Left lung (tissue), 10 donors: ENCODE results near the gene TMED10. TPM values are rescaled to one million over a fixed set of nuclear protein-coding genes. Genes with fewer than 3 reads are reported as not detected.

Experiments
- ATAC-seq: fragments of 200-7000 bp; cut with Tn5 transposase; one replicate; pipeline ENCODE4 v1.9.1; 2020; ENCODE audit warnings: moderate library complexity
- DNase-seq, 4 donors: peaks; one replicate each; pipeline ENCODE4 v3.0.0-alpha.2; 2013 to 2020
- H3K27ac ChIP-seq, 2 donors: fragments of 200-600 bp; sonication (generic) in 1 of 2; one replicate each; pipeline versions ENCODE4 v1.5.0 to v1.8.0; 2020 to 2021
- H3K27me3 ChIP-seq, 2 donors: fragments of 200-600 bp; sonication (generic) in 1 of 2; one replicate each; pipeline versions ENCODE4 v1.5.0 to v1.8.0; 2020 to 2021
- H3K36me3 ChIP-seq, 2 donors: fragments of 200-600 bp; sonication (generic) in 1 of 2; one replicate each; pipeline versions ENCODE4 v1.5.0 to v1.8.0; 2020 to 2021
- H3K4me1 ChIP-seq, 2 donors: fragments of 200-600 bp; one replicate each; pipeline ENCODE4 v1.8.0; 2021
- H3K4me3 ChIP-seq, 2 donors: fragments of 200-600 bp; sonication (generic) in 1 of 2; one replicate each; pipeline versions ENCODE4 v1.5.0 to v1.8.0; 2020 to 2021; ENCODE audit warnings: mild to moderate bottlenecking in 1 of 2
- H3K9me3 ChIP-seq, 2 donors: fragments of 200-600 bp; sonication (generic) in 1 of 2; one replicate each; pipeline versions ENCODE4 v1.5.0 to v1.8.0; 2020 to 2021
- CTCF ChIP-seq, 2 donors: fragments of 200-600 bp; sonication (generic) in 1 of 2; IDR thresholded peaks; one replicate each; pipeline versions ENCODE4 v1.5.0 to v1.8.0; 2021; ENCODE audit warnings: antibody characterized with exemption in 2 of 2
- intact Hi-C, 2 donors: fragments of 100-400 bp; cut with DNase I; formaldehyde crosslinking; loops; one replicate each; pipeline versions ENCODE4 v1.11.2 to v1.14.2; 2022
- polyA plus RNA-seq, 6 donors: library from polyadenylated mRNA; unstranded; fragments of 120-200 nt; gene quantifications; one replicate each; pipeline ENCODE4 v1.2.1, GENCODE V29; 2013; ENCODE audit not compliant: insufficient read length in 6 of 6
- total RNA-seq, 2 donors: library from RNA; stranded (reverse); fragmentation: NEBNext Ultra II Directional; extraction: Animal tissue kit (Norgen Biotek cat#: 25700); gene quantifications; one replicate each; pipeline ENCODE4 v1.2.1, GENCODE V29; 2021
- donor health status: DM: no; HTN: yes; CAD: no.
- donor health status: DM: no; HTN: no; CAD: no.

The TMED10 gene
- total and polyA plus RNA-seq, 8 donors, result 171 to 391 (median 197) TPM

GRCh38 chr14:75081660-75082229 lies 94.7 kb downstream of the TMED10 start:
- H3K27ac ChIP-seq, result no peak overlapping the region

More at GRCh38 chr14:75081660-75082229, 94.7 kb downstream of the TMED10 start:
- Histone ChIP-seq H3K4me3 (no peak overlapping the region), H3K9me3 (no peaks in the 10 kb centered on the region), H3K27me3 (no peaks in the 10 kb centered on the region), H3K36me3 (peaks cover 0 to 52% of the 10 kb centered on the region in 2 donors), H3K4me1 (peaks cover 0 to 4% of the 10 kb centered on the region in 2 donors)
- ATAC-seq, result no peak
- intact Hi-C loops, result loop anchor here in 1 of 2 donors (10.0 kb wide), 1 partner anchor 137 kb away; no protein-coding TSS in a partner anchor
- no peak for TF ChIP-seq CTCF (IDR thresholded peaks at IDR 0.05)
- DNase-seq, result peak in 1 of 4 donors; percentile 27

Other genes with a start within 250 kb of the TMED10 start
- 1 to 10 TPM; 3.4 to 4.6 TPM for gene PGF, start 221.0 kb downstream of the TMED10 start, total RNA-seq
- 10 to 100 TPM; 12.3 to 18.6 (median 14.0) TPM for gene PGF, start 221.0 kb downstream of the TMED10 start, polyA plus RNA-seq
- gene EIF2B2, start 173.7 kb downstream of the TMED10 start, total RNA-seq, result 10 to 100 TPM; 38.7 to 44.4 TPM
- gene EIF2B2, start 173.7 kb downstream of the TMED10 start, polyA plus RNA-seq, result 10 to 100 TPM; 43.5 to 58.2 (median 48.2) TPM
- gene MLH3, start 125.1 kb downstream of the TMED10 start, total RNA-seq, result 10 to 100 TPM; 24.7 to 25.9 TPM
- 10 to 100 TPM; 36.8 to 48.3 (median 40.8) TPM for gene MLH3, start 125.1 kb downstream of the TMED10 start, polyA plus RNA-seq
- gene ACYP1, start 112.6 kb downstream of the TMED10 start, total RNA-seq, result 10 to 100 TPM in 1 of 2 donors, 1 to 10 TPM in 1; 9.8 to 15.8 TPM
- gene ACYP1, start 112.6 kb downstream of the TMED10 start, polyA plus RNA-seq, result 10 to 100 TPM; 41.5 to 57.0 (median 53.1) TPM
- gene ZC2HC1C, start 107.0 kb downstream of the TMED10 start, total RNA-seq, result 1 to 10 TPM; 3.1 to 4.6 TPM
- 1 to 10 TPM; 3.5 to 6.6 (median 5.3) TPM for gene ZC2HC1C, start 107.0 kb downstream of the TMED10 start, polyA plus RNA-seq
- gene NEK9, start 49.6 kb downstream of the TMED10 start, total RNA-seq, result 10 to 100 TPM; 75.8 to 77.7 TPM
- gene NEK9, start 49.6 kb downstream of the TMED10 start, polyA plus RNA-seq, result 100 to 1,000 TPM; 124 to 147 (median 132) TPM
- gene FOS, start 102.2 kb upstream of the TMED10 start, total RNA-seq, result 100 to 1,000 TPM in 1 of 2 donors, 10 to 100 TPM in 1; 92.2 to 264 TPM
- gene FOS, start 102.2 kb upstream of the TMED10 start, polyA plus RNA-seq, result 1,000 to 10,000 TPM in 3 of 6 donors, 100 to 1,000 TPM in 2, 10 to 100 TPM in 1; 57.9 to 3,242 (median 1,036) TPM